ENCODE data around the gene LDB2. TPM values are rescaled to one million over a fixed set of nuclear protein-coding genes. Genes with fewer than 3 reads are reported as not detected.

The LDB2 gene
- total and polyA plus RNA-seq, 2 donors (not counting 1 experiment from before 2014, with no cell fraction given), result 41.6 to 78.3 TPM

DNA sequence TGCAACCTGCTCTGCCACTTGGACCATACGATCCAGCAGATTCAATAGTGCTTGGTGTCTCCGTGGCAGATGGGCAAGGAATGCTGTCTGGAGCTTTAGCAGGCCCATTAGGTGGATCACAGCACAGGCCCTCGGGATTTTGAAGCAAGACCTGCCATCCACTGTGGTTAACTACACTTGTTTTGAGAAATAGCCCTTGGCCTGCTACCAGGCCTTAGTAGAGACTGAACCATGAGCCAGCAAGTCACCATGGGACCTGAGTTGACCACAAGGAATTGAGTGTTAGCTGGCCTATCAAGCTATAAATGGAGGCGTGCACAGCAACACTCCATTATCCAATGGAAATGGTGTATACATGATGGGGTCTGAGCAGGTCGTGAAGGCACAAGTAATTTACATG lies 14.5 kb upstream of the LDB2 start:
- H3K4me3 ChIP-seq (replicated peaks in 1 of 4; ENCODE audit: control extremely low read depth in 1 of 4, insufficient read depth in 1 of 4, low read depth in 3 of 4, low read length in 4 of 4), result no peak overlapping the region
- no peaks in the 10 kb centered on the region for H3K4me1 ChIP-seq (ENCODE audit: control insufficient read depth, extremely low read depth, insufficient read depth, low read length)
- H3K9me3 ChIP-seq (ENCODE audit: control insufficient read depth, insufficient read depth, low read depth, low read length), result no peaks in the 10 kb centered on the region
- H3K4me2 ChIP-seq (ENCODE audit: extremely low read depth, insufficient read depth, low read length), result no peak overlapping the region
- H3K9ac ChIP-seq (ENCODE audit: insufficient read depth, low read length), result no peak overlapping the region
- no peak for TF ChIP-seq CTCF (conservative IDR thresholded peaks at IDR 0.05 in 1 of 2, IDR thresholded peaks at IDR 0.05 in 1 of 2; ENCODE audit: low read depth in 1 of 2, low read length in 2 of 2)
- TF ChIP-seq EZH2 (IDR thresholded peaks at IDR 0.05; ENCODE audit: low read length, missing control alignments), result no peak
- no peak overlapping the region for H3K27ac ChIP-seq (ENCODE audit: insufficient read depth, low read length)
- DNase-seq (ENCODE audit: low read depth in 2 of 2), result peak in 1 of 2 donors; percentile 54
- H3K36me3 ChIP-seq (ENCODE audit: control insufficient read depth, insufficient read depth, low read length), result no peaks in the 10 kb centered on the region
- no peaks in the 10 kb centered on the region for H3K27me3 ChIP-seq (ENCODE audit: control insufficient read depth, insufficient read depth, low read length)
- no peaks in the 10 kb centered on the region for H4K20me1 ChIP-seq (ENCODE audit: control insufficient read depth, extremely low read depth, insufficient read depth, low read length)
- H3K79me2 ChIP-seq (ENCODE audit: control insufficient read depth, insufficient read depth, low read length), result no peaks in the 10 kb centered on the region
- H2AFZ ChIP-seq (ENCODE audit: low read length), result no peak overlapping the region

DNA sequence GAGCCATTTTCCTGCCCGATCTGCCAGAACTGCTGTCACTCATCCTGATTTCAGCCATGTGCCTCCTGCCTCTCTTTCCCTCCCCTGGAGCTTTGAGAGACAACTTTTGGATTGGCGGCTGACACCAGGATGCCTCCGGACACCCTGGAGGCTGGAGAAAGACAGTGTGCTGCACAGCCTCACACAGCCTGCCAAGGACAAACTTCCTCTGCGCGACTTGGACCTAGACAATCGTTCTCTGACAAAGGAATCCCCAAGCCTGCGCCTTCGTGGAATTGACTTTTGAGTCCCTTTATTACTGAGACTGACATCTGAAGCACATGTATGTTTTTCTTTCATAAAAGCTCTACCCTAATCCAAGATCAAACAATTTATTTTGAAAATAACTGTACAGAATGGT lies 10.8 kb upstream of the LDB2 start:
- no peak overlapping the region for H3K4me3 ChIP-seq (replicated peaks in 1 of 4; ENCODE audit: control extremely low read depth in 1 of 4, insufficient read depth in 1 of 4, low read depth in 3 of 4, low read length in 4 of 4)
- no peak for DNase-seq (ENCODE audit: low read depth in 2 of 2)
- no peaks in the 10 kb centered on the region for H3K4me1 ChIP-seq (ENCODE audit: control insufficient read depth, extremely low read depth, insufficient read depth, low read length)
- H3K9me3 ChIP-seq (ENCODE audit: control insufficient read depth, insufficient read depth, low read depth, low read length), result no peaks in the 10 kb centered on the region
- no peaks in the 10 kb centered on the region for H3K36me3 ChIP-seq (ENCODE audit: control insufficient read depth, insufficient read depth, low read length)
- TF ChIP-seq EZH2 (IDR thresholded peaks at IDR 0.05; ENCODE audit: low read length, missing control alignments) (no peak), CTCF (conservative IDR thresholded peaks at IDR 0.05 in 1 of 2, IDR thresholded peaks at IDR 0.05 in 1 of 2; ENCODE audit: low read depth in 1 of 2, low read length in 2 of 2) (no peak)
- H4K20me1 ChIP-seq (ENCODE audit: control insufficient read depth, extremely low read depth, insufficient read depth, low read length), result no peaks in the 10 kb centered on the region
- no peaks in the 10 kb centered on the region for H3K27me3 ChIP-seq (ENCODE audit: control insufficient read depth, insufficient read depth, low read length)
- no peak overlapping the region for H3K9ac ChIP-seq (ENCODE audit: insufficient read depth, low read length)
- no peaks in the 10 kb centered on the region for H3K79me2 ChIP-seq (ENCODE audit: control insufficient read depth, insufficient read depth, low read length)
- peak overlapping the region; percentile 58 for H3K4me2 ChIP-seq (ENCODE audit: extremely low read depth, insufficient read depth, low read length)
- H2AFZ ChIP-seq (ENCODE audit: low read length), result peak overlapping the region; percentile 62
- H3K27ac ChIP-seq (ENCODE audit: insufficient read depth, low read length), result no peak overlapping the region

DNA sequence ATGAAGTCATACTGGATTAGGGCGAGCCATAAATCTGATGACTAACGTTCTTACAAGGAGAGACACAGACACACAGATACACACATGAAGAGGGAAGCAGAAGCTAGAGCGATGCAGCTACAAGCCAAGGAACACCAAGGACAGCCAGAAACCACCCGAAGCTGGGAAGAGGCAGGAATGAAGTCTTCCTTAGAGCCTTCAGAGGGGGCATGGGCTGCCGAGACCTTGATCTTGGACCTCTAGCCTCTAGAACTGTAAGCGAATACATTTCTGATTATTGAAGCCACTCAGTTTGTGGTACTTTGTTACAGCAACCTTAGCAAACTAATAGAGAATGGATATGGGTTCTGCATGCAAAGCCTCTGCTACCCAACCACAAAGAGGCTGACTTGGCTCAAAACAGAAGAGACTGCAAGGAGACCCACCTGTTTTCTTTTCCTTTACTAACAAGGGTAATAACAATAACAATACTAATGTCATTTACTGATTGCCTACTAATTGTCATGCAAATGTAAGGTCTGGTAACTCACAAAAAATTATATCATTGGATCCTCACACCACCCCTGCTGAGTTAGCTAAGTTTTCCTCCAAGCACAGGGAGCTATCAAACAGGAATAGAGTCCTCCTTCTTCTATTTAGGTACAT lies 10.1 kb upstream of the LDB2 start:
- Histone ChIP-seq H4K20me1 (ENCODE audit: control insufficient read depth, extremely low read depth, insufficient read depth, low read length) (no peaks in the 10 kb centered on the region), H3K4me2 (ENCODE audit: extremely low read depth, insufficient read depth, low read length) (no peak overlapping the region), H3K4me3 (replicated peaks in 1 of 4; ENCODE audit: control extremely low read depth in 1 of 4, insufficient read depth in 1 of 4, low read depth in 3 of 4, low read length in 4 of 4) (no peak overlapping the region), H3K79me2 (ENCODE audit: control insufficient read depth, insufficient read depth, low read length) (no peaks in the 10 kb centered on the region), H3K36me3 (ENCODE audit: control insufficient read depth, insufficient read depth, low read length) (no peaks in the 10 kb centered on the region), H3K27me3 (ENCODE audit: control insufficient read depth, insufficient read depth, low read length) (no peaks in the 10 kb centered on the region), H3K9me3 (ENCODE audit: control insufficient read depth, insufficient read depth, low read depth, low read length) (no peaks in the 10 kb centered on the region), H3K27ac (ENCODE audit: insufficient read depth, low read length) (no peak overlapping the region), H3K4me1 (ENCODE audit: control insufficient read depth, extremely low read depth, insufficient read depth, low read length) (no peaks in the 10 kb centered on the region), H3K9ac (ENCODE audit: insufficient read depth, low read length) (no peak overlapping the region), H2AFZ (ENCODE audit: low read length) (no peak overlapping the region)
- no peak for TF ChIP-seq CTCF (conservative IDR thresholded peaks at IDR 0.05 in 1 of 2, IDR thresholded peaks at IDR 0.05 in 1 of 2; ENCODE audit: low read depth in 1 of 2, low read length in 2 of 2)
- no peak for TF ChIP-seq EZH2 (IDR thresholded peaks at IDR 0.05; ENCODE audit: low read length, missing control alignments)
- no peak for DNase-seq (ENCODE audit: low read depth in 2 of 2)
